HCT116 (cell line): ENCODE measurements around the gene ZNF423. TPM values are rescaled to one million over a fixed set of nuclear protein-coding genes. Genes with fewer than 3 reads are reported as not detected.

Experiments
- ATAC-seq: fragments of 200-7000 bp; cut with Tn5 transposase; 2 replicates; pipeline ENCODE4 v1.9.1; 2020; ENCODE audit warnings: mild to moderate bottlenecking, moderate library complexity
- BruUV-seq: library from RNA; stranded (reverse); fragments of 400-500 nt; replicated peaks from 2 replicates; lab custom pipeline; 2021; lab: Mats Ljungman, UMichigan
- CTCF ChIA-PET: fragments of 300-600 bp; sonication (Branson Sonifier 250); formaldehyde crosslinking; loops from one replicate; lab custom pipeline; 2021; ENCODE audit warnings: antibody characterized with exemption; lab: Charles Lee
- POLR2A ChIA-PET: fragments of 300-600, 350-600 bp; sonication (Branson Sonifier 250); formaldehyde crosslinking; loops from one replicate; lab custom pipeline; 2021; ENCODE audit warnings: antibody characterized with exemption; lab: Charles Lee
- RAD21 ChIA-PET, 2 experiments: fragments of 300-600 bp; sonication (Branson Sonifier 250); formaldehyde crosslinking; loops; one replicate each; lab custom pipeline; 2023; ENCODE audit warnings: low total read pairs in 2 of 2; ENCODE audit not compliant: uncharacterized antibody in 2 of 2, unreplicated experiment in 2 of 2, low non-redundant PET in 1 of 2; lab: Charles Lee
- DNase-seq: peaks from one replicate; pipeline ENCODE4 v3.0.0-alpha.2; 2010; ENCODE audit warnings: low read depth, low spot score
- H2AFZ ChIP-seq: fragments of 200-600 bp; shearing (Covaris generic), sonication (generic); 2 replicates; pipeline ENCODE4 v1.6.1; 2017; ENCODE audit warnings: low read depth, mixed run types, mixed read lengths, antibody characterized with exemption, low read length; ENCODE audit not compliant: poor library complexity, severe bottlenecking
- H3K27ac ChIP-seq: 2 replicates; pipeline ENCODE4 v1.5.1; 2012; ENCODE audit warnings: low read depth, low read length
- H3K27me3 ChIP-seq: fragments of 200-600 bp; sonication (generic); 2 replicates; pipeline ENCODE4 v1.6.1; 2016; ENCODE audit warnings: mixed run types, low read length, mixed read lengths; ENCODE audit not compliant: insufficient read depth
- H3K36me3 ChIP-seq, 2 experiments: fragments of 200-500 bp in 1 of 2; fragments of 200-600 bp in 1 of 2; sonication (Bioruptor generic) in 1 of 2; sonication (generic) in 1 of 2; 2 replicates each; pipeline versions ENCODE4 v1.5.1 to v1.6.1; 2014 to 2016; ENCODE audit warnings: low read length in 2 of 2, inconsistent platforms in 1 of 2, mixed read lengths in 1 of 2, mixed run types in 1 of 2; ENCODE audit not compliant: insufficient read depth in 2 of 2, control insufficient read depth in 1 of 2
- H3K4me1 ChIP-seq, 2 experiments: fragments of 200-600 bp in 1 of 2; sonication (generic) in 1 of 2; 2 replicates each; pipeline versions ENCODE4 v1.5.1 to v1.6.1; 2012 to 2017; ENCODE audit warnings: low read length in 2 of 2, inconsistent platforms in 1 of 2, mild to moderate bottlenecking in 1 of 2, mixed read lengths in 1 of 2, mixed run types in 1 of 2, moderate library complexity in 1 of 2; ENCODE audit not compliant: insufficient read depth in 2 of 2, control insufficient read depth in 1 of 2
- H3K4me2 ChIP-seq: fragments of 200-600 bp; sonication (generic); 2 replicates; pipeline ENCODE4 v1.6.1; 2017; ENCODE audit warnings: mixed run types, low read length, mixed read lengths
- H3K4me3 ChIP-seq, 2 experiments: fragments of 200-600 bp in 1 of 2; sonication (generic) in 1 of 2; replicated peaks in 1 of 2; 2 replicates each; pipeline ENCODE4 v1.5.1; 2011 to 2016; ENCODE audit warnings: low read length in 2 of 2, control low read depth in 1 of 2, low read depth in 1 of 2, mild to moderate bottlenecking in 1 of 2, mixed read lengths in 1 of 2, mixed run types in 1 of 2
- H3K79me2 ChIP-seq: fragments of 200-600 bp; sonication (generic); 2 replicates; pipeline ENCODE4 v1.6.1; 2017; ENCODE audit warnings: mild to moderate bottlenecking, mixed run types, low read length, moderate library complexity, mixed read lengths; ENCODE audit not compliant: insufficient read depth
- H3K9ac ChIP-seq: fragments of 200-600 bp; sonication (generic); 2 replicates; pipeline ENCODE4 v1.6.1; 2016; ENCODE audit warnings: low read length, mixed read lengths
- H3K9me2 ChIP-seq: fragments of 200-600 bp; sonication (generic), shearing (Covaris generic); 2 replicates; pipeline ENCODE4 v1.6.1; 2017; ENCODE audit warnings: mixed run types, mild to moderate bottlenecking, moderate library complexity; ENCODE audit not compliant: insufficient read depth
- H3K9me3 ChIP-seq, 2 experiments: fragments of 200-500 bp in 1 of 2; fragments of 200-600 bp in 1 of 2; sonication (Bioruptor generic) in 1 of 2; sonication (generic) in 1 of 2; 2 replicates each; pipeline ENCODE4 v1.6.1; 2014 to 2017; ENCODE audit warnings: low read length in 2 of 2, mixed read lengths in 2 of 2, inconsistent platforms in 1 of 2, low read depth in 1 of 2, mild to moderate bottlenecking in 1 of 2, mixed run types in 1 of 2, moderate library complexity in 1 of 2; ENCODE audit not compliant: control insufficient read depth in 1 of 2, insufficient read depth in 1 of 2
- H4K20me1 ChIP-seq: fragments of 200-600 bp; sonication (generic), shearing (Covaris generic); 2 replicates; pipeline ENCODE4 v1.6.1; 2017; ENCODE audit warnings: mixed run types, mild to moderate bottlenecking, moderate library complexity; ENCODE audit not compliant: insufficient read depth
- CBX3 ChIP-seq: IDR thresholded peaks from 2 replicates; pipeline ENCODE4 v1.6.1; 2012; ENCODE audit warnings: low read depth
- CEBPB ChIP-seq: IDR thresholded peaks from 2 replicates; pipeline ENCODE4 v1.6.1; 2012; ENCODE audit warnings: low read depth
- EGR1 ChIP-seq: IDR thresholded peaks from 2 replicates; pipeline ENCODE4 v1.6.1; 2012; ENCODE audit warnings: low read depth
- EZH2phosphoT487 ChIP-seq: fragments of 200-600 bp; IDR thresholded peaks from 2 replicates; pipeline ENCODE4 v1.6.1; 2018; ENCODE audit warnings: antibody characterized with exemption, borderline replicate concordance
- FOSL1 ChIP-seq: IDR thresholded peaks from 2 replicates; pipeline ENCODE4 v1.6.1; 2012; ENCODE audit warnings: low read depth
- JUND ChIP-seq: IDR thresholded peaks from 2 replicates; pipeline ENCODE4 v1.6.1; 2012
- MAX ChIP-seq: IDR thresholded peaks from 2 replicates; pipeline ENCODE4 v1.6.1; 2012
- POLR2A ChIP-seq: IDR thresholded peaks from 2 replicates; pipeline ENCODE4 v1.7.0; 2011; ENCODE audit warnings: borderline replicate concordance; ENCODE audit not compliant: insufficient read depth, insufficient read length; ENCODE audit errors: extremely low read depth
- POLR2AphosphoS5 ChIP-seq: IDR thresholded peaks from 2 replicates; pipeline ENCODE4 v1.6.1; 2011; ENCODE audit warnings: mild to moderate bottlenecking, low read depth, low read length, moderate library complexity
- RAD21 ChIP-seq: IDR thresholded peaks from 2 replicates; pipeline ENCODE4 v1.6.1; 2012; ENCODE audit warnings: low read depth, mild to moderate bottlenecking
- SP1 ChIP-seq: IDR thresholded peaks from 2 replicates; pipeline ENCODE4 v1.6.1; 2012; ENCODE audit warnings: low read depth
- SRF ChIP-seq: IDR thresholded peaks from 2 replicates; pipeline ENCODE4 v1.6.1; 2012; ENCODE audit warnings: low read depth
- YY1 ChIP-seq: IDR thresholded peaks from 2 replicates; pipeline ENCODE4 v1.6.1; 2011; ENCODE audit warnings: low read length, low read depth, moderate library complexity, mild to moderate bottlenecking; ENCODE audit not compliant: insufficient replicate concordance; ENCODE audit errors: extremely low read depth
- ZNF274 ChIP-seq: fragments of 200-500 bp; sonication (Bioruptor generic); IDR thresholded peaks from 2 replicates; pipeline ENCODE4 v1.6.1; 2014; ENCODE audit warnings: mild to moderate bottlenecking, low read depth, low read length, inconsistent platforms
- intact Hi-C: fragments of 100-400 bp; cut with micrococcal nuclease; formaldehyde crosslinking; loops from 2 replicates; pipeline ENCODE4 v1.10.0; 2022
- total RNA-seq: library from RNA; stranded (reverse); gene quantifications from one replicate; pipeline ENCODE4 v1.2.1, GENCODE V29; 2021; ENCODE audit not compliant: unreplicated experiment
- TF ChIP-seq, protein P1 (sequence below), 3 experiments: fragments of 200-600 bp in 1 of 3; sonication (generic) in 1 of 3; IDR thresholded peaks in 2 of 3; conservative IDR thresholded peaks in 1 of 3; 2 replicates each; pipeline ENCODE4 v1.5.1; 2012 to 2017; ENCODE audit warnings: low read depth in 2 of 3, low read length in 2 of 3, antibody characterized with exemption in 1 of 3, borderline replicate concordance in 1 of 3, control low read depth in 1 of 3, mild to moderate bottlenecking in 1 of 3, mixed read lengths in 1 of 3, mixed run types in 1 of 3, moderate library complexity in 1 of 3; ENCODE audit not compliant: insufficient read depth in 1 of 3
- TF ChIP-seq, protein P2 (sequence below): IDR thresholded peaks from 2 replicates; pipeline ENCODE4 v1.6.1; 2012
- TF ChIP-seq, protein P3 (sequence below): IDR thresholded peaks from 2 replicates; pipeline ENCODE4 v1.6.1; 2012; ENCODE audit warnings: low read depth

ZNF423 gene
- total RNA-seq, 1 experiment from 2014 or later = 0.22 TPM

GRCh38 chr16:49504626-49505025 is 351.3 kb downstream of the ZNF423 start:
- Histone ChIP-seq H3K79me2 (no peaks in the 10 kb centered on the region), H3K9me2 (no peaks in the 10 kb centered on the region), H3K27ac (no peak overlapping the region), H3K9me3 (no peaks in the 10 kb centered on the region), H3K4me1 (no peaks in the 10 kb centered on the region), H3K4me2 (no peak overlapping the region), H4K20me1 (no peaks in the 10 kb centered on the region), H3K36me3 (no peaks in the 10 kb centered on the region), H3K4me3 (no peak overlapping the region), H3K9ac (no peak overlapping the region), H2AFZ (no peak overlapping the region), H3K27me3 (no peaks in the 10 kb centered on the region)
- TF ChIP-seq CBX3 = no peak
- no peak for TF ChIP-seq EZH2phosphoT487
- no peak for TF ChIP-seq POLR2A
- no peak for TF ChIP-seq SP1
- TF ChIP-seq, protein P1, sequence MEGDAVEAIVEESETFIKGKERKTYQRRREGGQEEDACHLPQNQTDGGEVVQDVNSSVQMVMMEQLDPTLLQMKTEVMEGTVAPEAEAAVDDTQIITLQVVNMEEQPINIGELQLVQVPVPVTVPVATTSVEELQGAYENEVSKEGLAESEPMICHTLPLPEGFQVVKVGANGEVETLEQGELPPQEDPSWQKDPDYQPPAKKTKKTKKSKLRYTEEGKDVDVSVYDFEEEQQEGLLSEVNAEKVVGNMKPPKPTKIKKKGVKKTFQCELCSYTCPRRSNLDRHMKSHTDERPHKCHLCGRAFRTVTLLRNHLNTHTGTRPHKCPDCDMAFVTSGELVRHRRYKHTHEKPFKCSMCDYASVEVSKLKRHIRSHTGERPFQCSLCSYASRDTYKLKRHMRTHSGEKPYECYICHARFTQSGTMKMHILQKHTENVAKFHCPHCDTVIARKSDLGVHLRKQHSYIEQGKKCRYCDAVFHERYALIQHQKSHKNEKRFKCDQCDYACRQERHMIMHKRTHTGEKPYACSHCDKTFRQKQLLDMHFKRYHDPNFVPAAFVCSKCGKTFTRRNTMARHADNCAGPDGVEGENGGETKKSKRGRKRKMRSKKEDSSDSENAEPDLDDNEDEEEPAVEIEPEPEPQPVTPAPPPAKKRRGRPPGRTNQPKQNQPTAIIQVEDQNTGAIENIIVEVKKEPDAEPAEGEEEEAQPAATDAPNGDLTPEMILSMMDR (IDR thresholded peaks at IDR 0.05 in 2 of 3, conservative IDR thresholded peaks at IDR 0.05 in 1 of 3; ENCODE audit: borderline replicate concordance in 1 of 3, insufficient read depth in 1 of 3, low read depth in 2 of 3, low read length in 2 of 3) = no peak
- TF ChIP-seq, protein P2, sequence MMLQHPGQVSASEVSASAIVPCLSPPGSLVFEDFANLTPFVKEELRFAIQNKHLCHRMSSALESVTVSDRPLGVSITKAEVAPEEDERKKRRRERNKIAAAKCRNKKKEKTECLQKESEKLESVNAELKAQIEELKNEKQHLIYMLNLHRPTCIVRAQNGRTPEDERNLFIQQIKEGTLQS = no peak
- TF ChIP-seq EGR1 = no peak
- TF ChIP-seq FOSL1 = no peak
- TF ChIP-seq ZNF274 = no peak
- no TSS peak for BruUV-seq
- RAD21 ChIA-PET = no interaction called here
- DNase-seq = no peak
- intact Hi-C loops = no loop called here
- ATAC-seq = no peak
- CTCF ChIA-PET = no interaction called here
- POLR2A ChIA-PET = no interaction called here

DNA sequence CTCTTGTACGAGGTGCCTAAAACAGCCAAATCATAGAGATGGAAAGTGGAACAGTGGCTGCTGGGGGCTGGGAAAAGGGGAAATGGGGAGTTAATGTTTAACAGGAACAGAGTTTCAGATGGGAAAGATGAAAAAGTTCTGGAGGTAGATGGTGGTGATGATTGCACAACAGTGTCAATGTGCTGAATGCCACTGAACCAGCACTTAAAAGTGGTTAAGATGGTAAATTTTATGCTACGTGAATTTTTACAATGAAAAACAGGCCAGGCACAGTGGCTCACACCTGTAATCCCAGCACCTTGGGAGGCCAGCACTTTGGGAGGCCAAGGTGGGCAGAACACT is 351.9 kb downstream of the ZNF423 start:
- no TSS peak for BruUV-seq
- Histone ChIP-seq H3K9me2 (no peaks in the 10 kb centered on the region), H3K4me3 (no peak overlapping the region), H3K27me3 (no peaks in the 10 kb centered on the region), H3K9ac (no peak overlapping the region), H3K4me1 (no peaks in the 10 kb centered on the region), H3K9me3 (no peaks in the 10 kb centered on the region), H3K27ac (no peak overlapping the region), H3K36me3 (no peaks in the 10 kb centered on the region), H3K79me2 (no peaks in the 10 kb centered on the region), H2AFZ (no peak overlapping the region), H3K4me2 (no peak overlapping the region), H4K20me1 (no peaks in the 10 kb centered on the region)
- ChIA-PET CTCF (no interaction called here), POLR2A (no interaction called here), RAD21 (no interaction called here)
- no peak for ATAC-seq
- intact Hi-C loops = no loop called here
- no peak for DNase-seq
- TF ChIP-seq RAD21 (no peak), YY1 (no peak), JUND (no peak), CBX3 (no peak), FOSL1 (no peak), ZNF274 (no peak), CEBPB (no peak), MAX (no peak), POLR2AphosphoS5 (no peak), POLR2A (no peak), SRF (no peak), EGR1 (no peak)
- TF ChIP-seq, protein P3, sequence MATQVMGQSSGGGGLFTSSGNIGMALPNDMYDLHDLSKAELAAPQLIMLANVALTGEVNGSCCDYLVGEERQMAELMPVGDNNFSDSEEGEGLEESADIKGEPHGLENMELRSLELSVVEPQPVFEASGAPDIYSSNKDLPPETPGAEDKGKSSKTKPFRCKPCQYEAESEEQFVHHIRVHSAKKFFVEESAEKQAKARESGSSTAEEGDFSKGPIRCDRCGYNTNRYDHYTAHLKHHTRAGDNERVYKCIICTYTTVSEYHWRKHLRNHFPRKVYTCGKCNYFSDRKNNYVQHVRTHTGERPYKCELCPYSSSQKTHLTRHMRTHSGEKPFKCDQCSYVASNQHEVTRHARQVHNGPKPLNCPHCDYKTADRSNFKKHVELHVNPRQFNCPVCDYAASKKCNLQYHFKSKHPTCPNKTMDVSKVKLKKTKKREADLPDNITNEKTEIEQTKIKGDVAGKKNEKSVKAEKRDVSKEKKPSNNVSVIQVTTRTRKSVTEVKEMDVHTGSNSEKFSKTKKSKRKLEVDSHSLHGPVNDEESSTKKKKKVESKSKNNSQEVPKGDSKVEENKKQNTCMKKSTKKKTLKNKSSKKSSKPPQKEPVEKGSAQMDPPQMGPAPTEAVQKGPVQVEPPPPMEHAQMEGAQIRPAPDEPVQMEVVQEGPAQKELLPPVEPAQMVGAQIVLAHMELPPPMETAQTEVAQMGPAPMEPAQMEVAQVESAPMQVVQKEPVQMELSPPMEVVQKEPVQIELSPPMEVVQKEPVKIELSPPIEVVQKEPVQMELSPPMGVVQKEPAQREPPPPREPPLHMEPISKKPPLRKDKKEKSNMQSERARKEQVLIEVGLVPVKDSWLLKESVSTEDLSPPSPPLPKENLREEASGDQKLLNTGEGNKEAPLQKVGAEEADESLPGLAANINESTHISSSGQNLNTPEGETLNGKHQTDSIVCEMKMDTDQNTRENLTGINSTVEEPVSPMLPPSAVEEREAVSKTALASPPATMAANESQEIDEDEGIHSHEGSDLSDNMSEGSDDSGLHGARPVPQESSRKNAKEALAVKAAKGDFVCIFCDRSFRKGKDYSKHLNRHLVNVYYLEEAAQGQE = no peak
